Caki2 (cell line): ENCODE measurements around the gene CHD9. TPM values are rescaled to one million over a fixed set of nuclear protein-coding genes. Genes with fewer than 3 reads are reported as not detected.
A peak's percentile ranks its signal among the peaks of the same experiment; 100 is the strongest.

Experiments
- DNase-seq: peaks from one replicate; pipeline ENCODE4 v3.0.0-alpha.2; 2015; ENCODE audit warnings: low read depth
- in situ Hi-C: cut with HindIII; loops from 2 replicates; pipeline ENCODE4 v1.10.0; 2016; ENCODE audit warnings: low sequenced_read_pairs, low pct_unique_long_range_greater_than_20kb, mixed read lengths
- total RNA-seq: library from RNA; depleted of rRNA; stranded (reverse); fragments of >200 nt; shearing (Covaris generic); gene quantifications from 2 replicates; pipeline ENCODE4 v1.2.3, GENCODE V29; 2014; ENCODE audit warnings: low replicate concordance

CHD9 gene
- total RNA-seq, 1 experiment from 2014 or later, result 8.8 TPM

DNA sequence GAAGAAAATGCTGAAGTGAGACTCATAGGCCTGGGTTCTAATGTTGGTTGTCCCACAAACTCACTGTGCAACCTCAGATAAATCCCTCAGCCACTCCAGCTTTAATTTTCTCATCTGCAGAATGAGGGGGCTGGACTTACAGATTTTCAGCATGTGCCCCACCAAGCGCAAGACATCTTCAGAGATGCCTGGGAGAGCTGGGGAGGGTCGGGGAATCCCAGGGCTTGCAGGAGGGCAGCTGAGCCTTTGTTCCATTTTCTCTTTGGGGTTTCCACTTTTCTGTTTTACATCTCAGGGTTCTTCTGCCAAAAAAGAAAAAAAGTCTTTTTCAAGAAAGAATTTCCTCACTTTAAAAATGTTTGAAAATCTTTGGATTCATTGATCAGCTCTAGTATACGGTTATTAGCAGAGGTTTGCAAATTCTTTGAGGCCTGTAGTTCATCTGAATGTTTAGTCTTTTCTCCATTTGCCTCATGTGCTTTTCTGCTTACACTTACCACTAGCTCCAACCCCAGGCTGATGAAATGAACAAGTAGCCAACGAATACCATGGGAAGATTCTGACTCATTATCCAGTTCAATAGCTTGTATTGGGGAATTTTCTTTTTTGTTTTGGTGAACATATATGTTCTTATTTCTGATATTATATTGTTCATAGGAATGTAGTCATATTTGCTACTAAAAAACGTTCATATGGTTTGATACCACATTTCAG lies 56.4 kb downstream of the CHD9 start:
- no peak for DNase-seq
- in situ Hi-C loops, result no loop called here

DNA sequence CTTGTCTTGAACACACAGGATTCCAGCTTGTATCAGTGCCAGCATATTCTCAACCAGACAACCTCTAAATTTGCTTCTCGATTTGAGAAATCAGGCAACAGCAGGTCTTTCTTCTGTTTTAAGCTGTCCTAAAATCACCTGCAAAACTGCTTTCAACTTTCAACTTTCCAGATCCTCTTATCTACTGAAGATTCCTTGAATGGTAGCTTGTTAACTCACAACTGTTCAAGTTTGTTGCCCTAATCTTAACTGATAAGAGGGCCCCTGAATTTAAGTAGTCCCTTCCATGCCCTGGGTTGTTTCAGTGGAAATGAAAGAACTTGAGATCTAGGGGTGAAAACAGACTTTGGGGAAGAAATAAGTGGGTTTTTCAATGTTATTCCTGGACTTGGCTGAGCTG lies 57.2 kb downstream of the CHD9 start:
- in situ Hi-C loops, result no loop called here
- DNase-seq, result no peak

DNA sequence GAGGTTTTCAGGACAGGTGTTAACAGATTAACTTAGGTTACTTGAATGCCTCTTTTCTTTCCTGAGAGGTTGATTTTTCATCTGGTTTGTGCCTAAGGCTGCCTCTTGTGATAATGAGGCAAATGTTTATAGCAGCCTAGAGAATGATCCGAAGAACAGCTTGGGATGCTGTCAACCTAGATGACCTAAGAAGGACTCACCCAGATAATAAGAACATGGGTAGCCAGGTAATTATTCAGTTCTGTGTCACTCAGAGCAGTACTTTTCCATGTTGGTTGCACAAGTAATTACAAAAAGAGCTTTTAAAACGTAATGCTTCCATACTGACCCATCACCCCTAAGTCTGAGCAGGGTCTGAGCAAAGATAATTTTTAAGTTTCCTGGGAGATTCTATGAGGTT lies 60.3 kb downstream of the CHD9 start:
- in situ Hi-C loops, result no loop called here
- no peak for DNase-seq

DNA sequence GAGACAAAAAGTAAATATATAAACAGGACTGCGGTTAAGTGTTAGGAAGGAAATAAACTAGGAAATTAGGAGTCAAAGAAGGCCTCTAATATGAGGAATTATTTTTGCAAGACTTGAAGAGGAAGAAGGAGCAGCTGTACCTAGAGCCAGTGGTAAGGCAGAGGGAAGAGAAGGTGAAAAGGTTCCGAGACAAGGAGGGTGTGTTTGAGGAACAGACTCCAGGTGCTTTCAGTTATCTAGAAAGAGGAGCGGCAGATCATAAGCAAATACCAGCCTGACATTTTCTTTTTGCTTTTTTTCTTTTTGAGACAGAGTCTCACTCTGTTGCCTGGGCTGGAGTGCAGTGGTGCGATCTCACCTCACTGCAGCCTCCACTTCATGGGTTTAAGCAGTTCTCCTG lies 61.0 kb downstream of the CHD9 start:
- in situ Hi-C loops, result no loop called here
- no peak for DNase-seq

DNA sequence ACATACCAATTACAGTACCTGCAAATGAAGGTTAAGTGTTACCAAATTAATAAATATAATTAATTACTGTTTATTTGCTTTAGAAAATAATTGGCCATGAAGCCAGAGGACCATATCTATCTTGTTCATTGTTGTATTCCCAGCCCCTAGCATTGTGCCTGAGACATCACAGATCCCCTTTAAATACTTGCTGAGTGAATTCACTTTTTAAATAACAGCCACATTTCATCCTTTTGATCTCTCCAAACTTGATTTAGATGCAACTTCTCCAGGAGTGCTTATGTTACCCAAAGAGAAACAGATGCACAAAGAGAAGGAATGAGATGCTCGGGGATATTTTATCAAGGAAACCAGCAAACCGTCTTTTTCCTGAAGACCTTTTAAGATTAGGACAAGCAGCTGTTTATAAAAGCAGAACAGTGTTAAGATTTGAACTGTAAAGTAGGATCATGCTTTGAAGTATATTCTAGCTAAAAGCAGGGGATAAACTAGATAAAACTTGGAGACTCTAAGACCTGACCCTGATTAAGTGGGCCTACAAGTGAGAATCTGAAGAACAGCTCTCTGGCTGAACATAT lies 66.3 kb downstream of the CHD9 start:
- in situ Hi-C loops, result no loop called here
- no peak for DNase-seq

DNA sequence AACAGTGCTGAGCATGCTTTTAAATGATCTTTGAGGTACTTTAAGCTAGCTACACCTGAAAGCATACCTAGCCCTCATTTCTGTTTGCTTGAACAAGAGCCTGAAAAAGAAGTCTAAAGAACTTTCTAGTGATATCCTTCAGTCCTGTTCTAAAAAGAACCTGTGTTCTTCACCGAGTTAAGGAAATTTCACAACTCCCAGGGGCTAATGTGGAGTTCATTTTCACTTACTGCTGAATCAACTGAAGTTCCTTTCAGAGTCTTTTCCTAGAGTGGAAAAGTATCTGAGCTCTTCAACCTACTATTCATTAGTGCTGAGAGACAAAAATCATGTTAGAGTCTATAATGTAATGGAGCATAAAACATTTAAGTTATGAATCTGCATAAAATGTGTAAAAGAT lies 66.9 kb downstream of the CHD9 start:
- DNase-seq, result no peak
- in situ Hi-C loops, result no loop called here

DNA sequence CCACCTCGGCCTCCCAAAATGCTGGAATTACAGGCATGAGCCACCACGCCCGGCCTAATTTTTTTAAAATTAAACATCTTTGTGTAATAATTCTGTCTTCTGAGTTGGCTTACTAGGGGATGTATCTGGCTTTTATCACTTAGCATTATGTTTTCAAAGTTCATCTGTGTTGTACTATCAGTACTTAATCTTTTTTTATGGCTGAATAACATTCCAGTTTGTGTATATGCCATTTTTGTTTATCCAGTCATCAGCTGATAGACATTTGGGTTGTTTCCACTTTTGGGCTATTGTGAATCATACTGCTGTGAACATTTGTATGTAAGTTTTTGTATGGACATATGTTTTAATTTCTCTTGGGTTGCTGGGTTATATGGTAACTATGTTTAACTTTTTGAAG lies 69.0 kb downstream of the CHD9 start:
- in situ Hi-C loops, result no loop called here
- no peak for DNase-seq

DNA sequence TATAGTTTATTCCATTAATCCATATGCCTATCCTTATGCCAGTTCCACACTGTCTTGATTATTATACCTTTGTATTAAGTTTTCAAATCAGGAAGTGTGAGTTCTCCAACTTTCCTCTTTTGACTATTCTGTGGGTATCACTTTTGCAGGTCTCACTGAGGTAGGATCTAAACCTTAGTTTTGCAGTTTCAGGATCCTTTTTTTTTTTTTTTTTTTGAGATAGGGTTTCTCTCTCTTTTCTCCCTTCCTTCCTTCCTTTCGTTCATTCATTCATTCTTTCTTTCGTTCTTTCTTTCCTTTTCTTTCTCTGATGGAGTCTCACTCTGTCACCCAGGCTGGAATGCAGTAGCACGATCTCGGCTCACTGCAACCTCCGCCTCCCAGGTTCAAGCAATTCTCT lies 71.6 kb downstream of the CHD9 start:
- DNase-seq, result no peak
- in situ Hi-C loops, result no loop called here

DNA sequence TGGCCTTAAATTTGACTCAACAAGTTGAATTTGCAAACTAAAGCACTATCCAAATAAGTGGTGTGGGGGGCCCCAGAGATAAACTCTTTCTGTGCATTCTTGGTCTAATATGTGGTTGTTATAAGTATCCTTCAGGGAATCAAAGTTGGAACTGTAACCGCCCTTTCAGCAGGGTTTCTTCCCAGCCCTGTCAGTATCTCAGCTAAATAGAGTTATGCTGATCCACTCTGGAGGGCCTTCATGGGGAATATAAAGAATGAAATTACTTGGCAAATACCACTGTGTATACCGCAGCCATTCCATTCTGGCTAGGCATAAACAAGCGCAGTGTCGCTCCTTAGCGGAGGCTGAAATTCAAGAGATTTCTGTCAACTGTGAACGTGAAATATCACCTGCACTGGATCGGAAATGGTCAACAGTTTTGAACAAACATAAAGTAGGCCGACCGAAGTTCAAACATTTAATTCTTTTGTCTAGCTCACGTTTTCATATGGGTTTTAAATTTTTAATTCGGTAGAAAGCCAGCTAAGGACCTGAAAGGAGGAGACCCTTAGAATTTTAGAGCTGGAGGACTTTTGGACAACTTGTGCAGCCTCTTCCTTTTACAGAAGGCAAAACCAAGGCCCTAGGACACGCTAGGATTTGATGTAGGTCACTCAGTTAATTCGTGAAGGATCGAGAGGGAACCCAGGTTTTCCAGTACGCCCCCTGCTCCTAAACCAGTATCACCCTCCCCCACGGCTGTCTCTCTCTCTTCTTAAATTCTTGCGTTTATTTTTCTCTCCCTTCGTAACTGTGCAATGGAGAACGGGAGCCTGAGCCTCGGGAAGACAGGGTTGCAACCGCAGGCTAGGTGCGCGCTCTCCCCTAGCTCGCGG lies 74.7 kb downstream of the CHD9 start:
- DNase-seq, result no peak
- in situ Hi-C loops, result no loop called here

DNA sequence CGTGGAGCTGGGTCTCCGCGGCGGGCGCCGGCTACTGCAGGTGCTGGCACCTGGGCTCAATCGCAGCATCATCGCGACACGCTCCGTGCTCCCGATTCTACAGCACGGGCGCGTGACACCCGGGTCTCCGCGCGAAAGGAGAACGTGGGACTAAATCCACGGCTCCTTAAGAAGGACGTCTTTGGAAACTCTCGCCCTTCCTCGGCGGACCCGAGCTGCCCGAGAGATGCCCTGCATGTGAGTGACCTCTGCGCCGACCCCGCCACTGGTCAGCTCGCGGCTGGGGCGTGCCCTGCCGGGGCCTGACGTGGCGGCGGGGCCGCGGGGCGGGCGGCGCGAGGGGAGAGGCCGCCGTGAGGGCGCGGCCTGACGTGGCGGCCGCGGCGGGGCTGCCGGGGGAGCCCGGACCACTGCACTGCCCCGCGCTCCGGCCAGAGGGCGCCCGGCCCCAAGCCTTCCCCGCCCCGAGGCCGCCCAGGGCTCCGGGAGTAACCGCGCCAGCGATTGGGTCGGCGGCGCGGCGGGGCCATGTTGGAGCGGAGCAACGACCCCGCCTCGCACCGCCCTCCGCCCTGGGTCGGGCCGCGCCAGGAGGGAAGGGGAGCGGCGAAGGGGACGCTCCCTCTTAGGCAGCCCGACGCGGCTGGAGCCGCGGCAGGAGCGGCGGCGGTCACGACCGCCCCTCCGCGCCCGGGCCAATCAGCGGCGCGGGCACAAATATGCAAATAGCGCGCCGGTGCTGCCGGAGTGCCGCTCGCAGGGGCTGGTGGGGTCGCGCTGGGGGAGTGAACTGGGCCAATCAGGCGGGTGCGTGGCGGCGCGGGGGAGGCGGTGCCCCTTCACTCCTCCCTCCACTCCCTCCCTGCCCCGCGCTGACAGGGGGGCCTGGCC lies 75.6 kb downstream of the CHD9 start:
- peak; percentile 97 for DNase-seq
- in situ Hi-C loops, result no loop called here

DNA sequence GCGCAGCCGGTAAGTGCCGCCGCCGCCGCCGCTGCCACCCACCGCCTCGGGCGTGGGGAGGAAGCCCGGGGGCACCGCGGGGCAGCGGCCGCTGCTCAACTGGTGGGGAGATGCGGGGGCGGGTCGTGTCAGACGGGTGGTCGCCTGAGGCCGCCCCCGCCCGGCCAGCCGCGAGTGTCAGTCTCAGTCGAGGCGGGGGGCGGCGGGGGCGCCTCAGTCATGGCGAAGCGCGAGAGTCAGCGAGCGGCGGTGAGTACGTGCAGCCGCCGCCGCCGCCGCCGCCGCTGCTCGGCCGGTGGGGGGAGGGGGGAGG lies 76.2 kb downstream of the CHD9 start:
- in situ Hi-C loops, result no loop called here
- no peak for DNase-seq

DNA sequence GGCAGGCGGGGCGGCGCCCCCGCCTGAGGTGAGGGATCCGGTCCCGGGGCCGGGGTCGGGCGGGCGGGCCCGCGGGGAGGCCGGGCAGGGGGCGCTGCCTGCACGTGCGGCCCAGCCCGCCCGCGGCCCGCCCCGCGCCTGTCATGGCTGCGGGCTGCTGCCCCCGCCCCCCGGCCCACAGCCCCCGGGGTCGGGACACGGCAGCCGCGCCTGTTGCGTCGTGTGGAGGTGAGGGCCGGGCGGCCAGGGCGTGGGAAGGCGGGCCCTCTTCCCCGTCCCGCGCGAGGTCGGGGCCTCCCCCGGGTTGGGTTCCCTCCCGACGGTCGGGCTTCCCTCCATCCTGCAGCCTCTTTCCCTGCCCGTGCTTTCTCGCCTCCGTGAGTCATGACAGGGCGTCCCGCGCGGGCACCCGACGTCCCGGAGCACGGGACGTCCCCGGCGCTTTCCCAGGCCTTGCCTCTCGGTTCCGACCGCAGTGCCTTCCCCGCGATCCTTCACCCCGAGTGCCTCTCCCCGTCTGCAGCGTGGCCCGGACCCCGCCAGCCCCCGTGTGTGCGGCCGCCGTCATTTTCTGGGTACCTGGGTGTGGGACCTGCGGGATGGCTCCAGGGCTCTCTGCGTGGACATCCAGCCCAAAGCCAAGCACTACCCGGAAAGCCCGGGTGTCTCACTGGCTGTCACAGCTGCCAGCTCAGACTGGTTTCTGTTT lies 76.7 kb downstream of the CHD9 start:
- in situ Hi-C loops, result no loop called here
- peak; percentile 56 for DNase-seq

DNA sequence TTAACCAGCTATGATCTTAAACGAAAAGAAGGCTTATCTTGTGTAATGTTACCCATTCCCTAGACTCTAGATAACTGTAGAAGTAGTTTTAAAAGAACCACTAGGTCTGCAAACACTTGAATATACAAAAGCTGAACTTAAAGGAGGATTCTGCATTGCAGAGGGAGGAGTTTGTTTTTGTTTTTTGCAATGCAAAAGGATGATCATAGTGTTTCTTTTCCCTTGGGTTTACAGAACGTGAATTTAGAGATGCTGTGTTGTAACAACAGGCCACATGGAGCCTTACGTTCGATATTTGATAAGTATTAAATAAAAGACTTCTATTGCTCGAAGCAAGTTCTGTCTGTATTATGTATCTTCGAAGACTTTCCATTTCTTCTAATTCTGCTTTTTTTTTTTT lies 77.6 kb downstream of the CHD9 start:
- in situ Hi-C loops, result no loop called here
- DNase-seq, result no peak

DNA sequence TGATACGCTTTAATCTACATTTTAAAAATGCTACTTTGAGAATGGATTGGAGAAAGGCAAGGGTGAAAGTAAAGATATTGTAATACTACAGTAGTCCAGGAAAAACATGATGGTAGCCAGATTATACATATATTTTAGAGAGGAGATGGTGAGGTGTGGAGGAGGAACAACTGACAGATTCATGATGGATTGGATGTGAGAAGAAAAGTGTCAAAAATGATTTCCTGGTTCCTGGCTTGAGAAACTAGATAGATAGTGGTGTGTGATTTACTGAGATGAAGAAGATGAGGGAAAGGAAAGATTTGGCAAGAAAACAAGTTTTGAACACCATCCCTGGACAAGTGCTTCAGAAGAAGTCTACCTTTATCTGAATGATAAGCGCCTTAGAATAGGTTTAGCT lies 80.5 kb downstream of the CHD9 start:
- DNase-seq, result no peak
- in situ Hi-C loops, result no loop called here

DNA sequence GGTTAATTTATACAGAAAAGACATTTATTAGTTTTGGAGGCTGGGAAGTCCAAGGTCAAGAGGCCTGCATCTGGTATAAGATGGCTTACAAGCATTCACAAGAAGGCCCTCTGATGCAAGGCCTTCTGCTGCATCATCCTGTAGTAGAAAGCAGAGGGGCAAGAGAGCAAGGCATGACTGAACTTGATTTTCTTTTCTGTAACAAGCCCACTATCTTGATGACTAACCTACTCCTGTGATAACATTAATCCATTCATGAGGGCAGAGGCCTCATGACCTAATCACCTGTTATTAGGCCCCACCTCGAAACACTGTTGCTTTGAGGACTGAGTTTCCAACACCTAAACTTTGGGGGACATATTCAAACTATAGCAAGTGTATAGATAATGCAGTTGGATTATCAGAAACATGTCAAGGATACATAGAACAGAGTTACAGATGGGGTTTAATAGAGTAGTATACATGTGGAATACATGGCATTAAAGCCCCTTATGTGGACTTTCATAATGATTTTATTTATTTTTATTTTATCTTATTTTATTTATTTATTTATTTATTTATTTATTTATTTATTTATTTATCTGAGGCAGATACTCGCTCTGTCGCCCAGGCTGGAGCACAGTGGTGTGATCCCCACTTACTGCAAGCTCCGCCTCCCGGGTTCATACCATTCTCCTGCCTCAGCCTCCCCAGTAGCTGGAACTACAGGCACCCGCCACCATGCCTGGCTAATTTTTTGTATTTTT lies 88.2 kb downstream of the CHD9 start:
- DNase-seq, result peak; percentile 10
- in situ Hi-C loops, result no loop called here

DNA sequence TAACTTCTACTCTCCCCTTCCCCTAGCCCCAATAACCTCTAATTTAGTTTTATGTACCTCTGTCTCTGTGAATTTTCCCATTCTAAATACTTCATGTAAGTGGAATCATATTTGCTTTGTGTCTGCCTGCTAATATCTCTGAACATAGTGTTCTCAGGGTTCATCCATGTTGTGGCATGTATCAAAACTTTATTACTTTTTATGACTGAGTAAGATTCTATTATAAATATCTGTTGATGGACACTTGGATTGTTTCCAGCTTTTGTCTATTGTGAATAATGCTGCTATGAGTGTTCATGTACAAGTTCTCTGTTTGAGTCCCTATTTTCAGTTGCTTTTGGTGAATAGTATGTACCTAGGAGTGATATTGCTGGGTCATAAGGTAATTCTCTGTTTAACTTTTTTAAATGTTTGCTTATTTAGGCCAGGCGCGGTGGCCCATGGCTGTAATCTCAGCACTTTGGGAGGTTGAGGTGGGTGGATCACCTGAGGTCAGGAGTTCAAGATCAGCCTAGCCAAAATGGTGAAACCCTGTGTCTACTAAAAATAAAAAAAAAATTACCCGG lies 92.8 kb downstream of the CHD9 start:
- no peak for DNase-seq
- in situ Hi-C loops, result no loop called here

DNA sequence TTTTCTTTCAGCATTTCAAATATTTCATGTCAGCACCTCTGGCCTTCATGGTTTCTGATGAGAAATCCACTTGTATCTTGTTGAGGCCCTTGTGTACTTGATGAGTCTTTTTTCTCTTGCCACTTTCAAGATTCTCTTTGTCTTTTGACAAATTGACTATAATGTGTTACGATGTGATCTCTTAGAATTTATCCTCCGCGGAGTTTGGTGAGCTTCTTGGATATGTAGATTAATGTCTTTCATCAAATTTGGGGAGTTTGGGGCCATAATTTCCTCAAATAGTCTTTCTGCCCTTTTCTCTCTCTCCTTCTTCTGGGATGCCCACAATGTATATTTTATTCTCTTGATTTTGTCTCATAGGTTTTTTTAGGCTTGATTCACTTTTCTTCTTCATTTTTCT lies 96.0 kb downstream of the CHD9 start:
- in situ Hi-C loops, result no loop called here
- DNase-seq, result no peak
